Prostate gland (tissue), 2 donors: ENCODE measurements around the gene VEZF1.

Source experiments
- POLR2A ChIP-seq: fragments of 450-650 bp; IDR thresholded peaks from one replicate; pipeline ENCODE4 v1.6.1; 2016; ENCODE audit warnings: antibody characterized with exemption, mild to moderate bottlenecking
- POLR2AphosphoS5 ChIP-seq: sonication (generic); formaldehyde crosslinking; IDR thresholded peaks from one replicate; pipeline ENCODE4 v1.6.1; 2017; ENCODE audit warnings: antibody characterized with exemption
- TF ChIP-seq, protein P1 (sequence below), 4 experiments: fragments of 200-600 bp in 2 of 4; fragments of 450-650 bp in 2 of 4; sonication (generic) in 2 of 4; IDR thresholded peaks; 1 replicate in 3 of 4; 2 replicates in 1 of 4; pipeline ENCODE4 v1.5.1; 2016 to 2019; ENCODE audit warnings: antibody characterized with exemption in 4 of 4, mild to moderate bottlenecking in 2 of 4, moderate library complexity in 2 of 4

- TF ChIP-seq, protein P1, sequence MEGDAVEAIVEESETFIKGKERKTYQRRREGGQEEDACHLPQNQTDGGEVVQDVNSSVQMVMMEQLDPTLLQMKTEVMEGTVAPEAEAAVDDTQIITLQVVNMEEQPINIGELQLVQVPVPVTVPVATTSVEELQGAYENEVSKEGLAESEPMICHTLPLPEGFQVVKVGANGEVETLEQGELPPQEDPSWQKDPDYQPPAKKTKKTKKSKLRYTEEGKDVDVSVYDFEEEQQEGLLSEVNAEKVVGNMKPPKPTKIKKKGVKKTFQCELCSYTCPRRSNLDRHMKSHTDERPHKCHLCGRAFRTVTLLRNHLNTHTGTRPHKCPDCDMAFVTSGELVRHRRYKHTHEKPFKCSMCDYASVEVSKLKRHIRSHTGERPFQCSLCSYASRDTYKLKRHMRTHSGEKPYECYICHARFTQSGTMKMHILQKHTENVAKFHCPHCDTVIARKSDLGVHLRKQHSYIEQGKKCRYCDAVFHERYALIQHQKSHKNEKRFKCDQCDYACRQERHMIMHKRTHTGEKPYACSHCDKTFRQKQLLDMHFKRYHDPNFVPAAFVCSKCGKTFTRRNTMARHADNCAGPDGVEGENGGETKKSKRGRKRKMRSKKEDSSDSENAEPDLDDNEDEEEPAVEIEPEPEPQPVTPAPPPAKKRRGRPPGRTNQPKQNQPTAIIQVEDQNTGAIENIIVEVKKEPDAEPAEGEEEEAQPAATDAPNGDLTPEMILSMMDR (IDR thresholded peaks at IDR 0.05), result no peak
- TF ChIP-seq POLR2A (no peak), POLR2AphosphoS5 (no peak)
These were observed 2.9 kb downstream of the VEZF1 start for GRCh38 chr17:57984936-57985674.
